Esophagus muscularis mucosa (tissue), 4 donors: ENCODE measurements around the gene CLNK.

ENCODE experiments used
- EP300 ChIP-seq: sonication (generic); formaldehyde crosslinking; IDR thresholded peaks from one replicate; pipeline ENCODE4 v1.6.1; 2017; ENCODE audit warnings: antibody characterized with exemption
- POLR2A ChIP-seq: fragments of 450-650 bp; IDR thresholded peaks from one replicate; pipeline ENCODE4 v1.6.1; 2017; ENCODE audit warnings: antibody characterized with exemption, moderate library complexity, mild to moderate bottlenecking, low read depth
- POLR2AphosphoS5 ChIP-seq, 2 donors: sonication (generic); formaldehyde crosslinking; IDR thresholded peaks; one replicate each; pipeline ENCODE4 v1.6.1; 2017; ENCODE audit warnings: antibody characterized with exemption in 2 of 2
- TF ChIP-seq, protein P1 (sequence below), 3 experiments: fragments of 200-600 bp in 2 of 3; fragments of 450-650 bp in 1 of 3; sonication (generic) in 2 of 3; IDR thresholded peaks; one replicate each; pipeline ENCODE4 v1.5.1; 2017 to 2019; ENCODE audit warnings: antibody characterized with exemption in 3 of 3, mild to moderate bottlenecking in 2 of 3, moderate library complexity in 1 of 3

DNA sequence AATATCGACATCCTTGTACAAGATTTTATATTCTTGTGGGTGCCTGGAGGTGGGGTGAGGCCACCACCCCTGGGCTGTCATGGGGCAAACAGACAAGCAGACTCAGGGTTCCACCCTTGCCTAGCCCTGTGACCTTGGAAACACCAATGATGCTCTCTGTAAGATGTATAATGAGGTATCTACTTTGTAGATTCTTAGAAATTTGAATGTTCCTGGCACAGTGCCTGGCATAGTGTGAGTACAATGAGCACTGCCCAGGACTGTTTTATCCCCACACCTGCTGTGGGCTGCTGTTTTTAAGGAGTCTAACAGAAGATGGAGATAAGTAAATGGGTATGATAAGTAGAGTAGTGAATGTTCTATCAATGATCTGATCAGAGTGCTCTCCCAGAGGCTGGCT lies 230.4 kb downstream of the CLNK start:
- TF ChIP-seq POLR2A (no peak), EP300 (no peak), POLR2AphosphoS5 (IDR thresholded peaks at IDR 0.05) (no peak)
- TF ChIP-seq, protein P1, sequence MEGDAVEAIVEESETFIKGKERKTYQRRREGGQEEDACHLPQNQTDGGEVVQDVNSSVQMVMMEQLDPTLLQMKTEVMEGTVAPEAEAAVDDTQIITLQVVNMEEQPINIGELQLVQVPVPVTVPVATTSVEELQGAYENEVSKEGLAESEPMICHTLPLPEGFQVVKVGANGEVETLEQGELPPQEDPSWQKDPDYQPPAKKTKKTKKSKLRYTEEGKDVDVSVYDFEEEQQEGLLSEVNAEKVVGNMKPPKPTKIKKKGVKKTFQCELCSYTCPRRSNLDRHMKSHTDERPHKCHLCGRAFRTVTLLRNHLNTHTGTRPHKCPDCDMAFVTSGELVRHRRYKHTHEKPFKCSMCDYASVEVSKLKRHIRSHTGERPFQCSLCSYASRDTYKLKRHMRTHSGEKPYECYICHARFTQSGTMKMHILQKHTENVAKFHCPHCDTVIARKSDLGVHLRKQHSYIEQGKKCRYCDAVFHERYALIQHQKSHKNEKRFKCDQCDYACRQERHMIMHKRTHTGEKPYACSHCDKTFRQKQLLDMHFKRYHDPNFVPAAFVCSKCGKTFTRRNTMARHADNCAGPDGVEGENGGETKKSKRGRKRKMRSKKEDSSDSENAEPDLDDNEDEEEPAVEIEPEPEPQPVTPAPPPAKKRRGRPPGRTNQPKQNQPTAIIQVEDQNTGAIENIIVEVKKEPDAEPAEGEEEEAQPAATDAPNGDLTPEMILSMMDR (IDR thresholded peaks at IDR 0.05), result no peak
